Measurements from ENCODE around the gene PCDHGC4.

PCDHGC4 gene

DNA sequence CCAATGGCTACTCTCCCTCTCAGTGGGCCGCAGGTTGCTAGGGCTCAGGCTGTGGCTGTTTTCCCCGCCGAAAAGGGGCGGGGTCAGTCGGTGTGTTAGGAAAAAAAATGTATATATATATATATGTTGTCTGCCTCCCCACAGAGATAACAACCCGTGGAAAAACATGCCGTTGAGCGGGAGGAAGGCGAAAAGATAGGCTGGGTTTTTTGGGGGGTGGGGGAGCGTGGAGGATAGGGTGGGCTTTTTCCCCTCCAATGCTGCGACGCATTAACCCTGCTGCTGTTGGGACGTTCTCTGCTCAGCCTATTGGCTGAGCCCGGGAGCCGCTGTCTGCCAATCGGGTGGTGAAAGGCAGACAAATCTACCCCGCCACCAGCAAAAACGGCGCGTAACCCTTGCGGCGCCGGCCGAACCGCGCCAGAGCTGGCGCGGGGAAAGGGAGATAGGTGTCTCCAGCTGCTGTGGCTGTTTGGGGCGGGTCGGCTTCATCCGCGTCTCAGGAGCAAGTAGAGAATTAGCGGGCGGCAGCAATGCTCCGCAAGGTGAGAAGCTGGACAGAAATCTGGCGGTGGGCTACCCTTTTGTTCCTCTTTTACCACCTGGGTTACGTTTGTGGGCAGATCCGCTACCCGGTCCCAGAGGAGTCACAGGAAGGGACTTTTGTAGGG is at the start of gene PCDHGC4:
Gene PCDHGC4 (plus strand): TSS at position 390 of the 671 bp plus-strand sequence. CDS start 144 bp downstream, at position 534.
- no peak for DNase-seq (ENCODE audit: low spot score)

GRCh38 chr5:141437221-141437620 is 47.6 kb upstream of the PCDHGC4 start:
- no peak for DNase-seq (ENCODE audit: low spot score)

DNA sequence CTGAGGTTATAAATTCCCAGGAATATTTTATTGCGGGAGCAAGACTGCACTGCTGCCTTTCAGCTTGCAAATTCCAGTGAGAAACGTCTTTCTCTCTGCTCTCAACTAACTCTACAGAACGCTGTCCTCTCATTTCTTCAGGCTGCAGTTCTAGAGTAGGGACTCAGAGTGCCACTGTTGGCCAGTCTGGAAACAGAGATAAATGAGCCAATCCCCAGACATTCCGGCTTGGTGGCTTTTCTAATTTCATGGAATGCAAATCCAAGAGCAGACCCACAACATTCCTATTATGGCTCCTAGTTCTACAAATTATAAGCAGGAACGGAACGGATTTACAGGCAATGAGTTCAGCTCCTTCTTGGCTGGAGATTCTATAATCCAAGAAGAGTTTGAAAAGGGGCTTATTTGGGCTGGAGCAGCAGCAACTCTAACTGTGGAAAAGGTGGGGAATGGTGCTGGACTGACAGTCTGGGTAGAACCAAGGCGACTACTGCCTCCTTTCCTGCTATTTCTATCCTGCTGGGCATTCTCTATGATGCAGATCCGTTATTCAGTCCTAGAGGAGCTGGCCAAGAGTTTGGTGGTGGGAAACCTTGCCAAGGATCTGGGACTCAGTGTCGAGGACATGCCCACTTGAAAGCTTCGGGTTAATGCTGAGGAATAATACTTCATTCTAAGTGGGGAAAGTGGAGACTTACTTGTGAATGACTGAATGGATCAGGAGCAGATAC is 45.3 kb upstream of the PCDHGC4 start:
- peak; percentile 27 for DNase-seq (ENCODE audit: low spot score)

GRCh38 chr5:141440341-141440740 is 44.5 kb upstream of the PCDHGC4 start:
- no peak for DNase-seq (ENCODE audit: low spot score)

DNA sequence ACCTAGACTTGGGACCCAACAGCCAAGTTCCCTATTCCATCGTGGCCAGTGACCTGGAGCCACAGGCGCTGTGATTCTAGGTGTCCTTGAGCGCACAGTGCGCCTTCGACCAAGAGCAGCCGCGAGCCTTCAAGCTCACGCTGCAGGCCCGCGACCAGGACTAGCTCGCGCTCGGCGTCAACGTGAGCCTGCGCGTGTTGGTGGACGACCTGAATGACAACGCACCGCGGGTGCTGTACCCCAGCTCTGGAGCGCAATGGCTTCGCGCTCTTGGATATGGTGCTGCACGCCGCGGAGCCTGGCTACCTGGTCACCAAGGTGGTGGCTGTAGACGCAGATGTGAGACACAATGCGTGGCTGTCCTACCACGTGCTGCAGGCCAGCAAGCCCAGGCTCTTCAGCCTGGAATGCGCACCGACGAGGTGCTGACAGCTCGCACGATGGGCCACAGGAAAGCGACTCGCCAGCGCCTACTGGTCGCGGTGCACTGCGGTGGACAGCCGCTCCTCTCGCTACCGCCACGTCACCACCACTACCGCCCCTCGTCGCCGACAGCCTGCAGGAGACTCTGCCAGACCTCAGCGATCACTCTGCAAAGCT is 43.2 kb upstream of the PCDHGC4 start:
- no peak for DNase-seq (ENCODE audit: low spot score)

GRCh38 chr5:141465351-141465750 is 19.5 kb upstream of the PCDHGC4 start:
- DNase-seq (ENCODE audit: low spot score): no peak

DNA sequence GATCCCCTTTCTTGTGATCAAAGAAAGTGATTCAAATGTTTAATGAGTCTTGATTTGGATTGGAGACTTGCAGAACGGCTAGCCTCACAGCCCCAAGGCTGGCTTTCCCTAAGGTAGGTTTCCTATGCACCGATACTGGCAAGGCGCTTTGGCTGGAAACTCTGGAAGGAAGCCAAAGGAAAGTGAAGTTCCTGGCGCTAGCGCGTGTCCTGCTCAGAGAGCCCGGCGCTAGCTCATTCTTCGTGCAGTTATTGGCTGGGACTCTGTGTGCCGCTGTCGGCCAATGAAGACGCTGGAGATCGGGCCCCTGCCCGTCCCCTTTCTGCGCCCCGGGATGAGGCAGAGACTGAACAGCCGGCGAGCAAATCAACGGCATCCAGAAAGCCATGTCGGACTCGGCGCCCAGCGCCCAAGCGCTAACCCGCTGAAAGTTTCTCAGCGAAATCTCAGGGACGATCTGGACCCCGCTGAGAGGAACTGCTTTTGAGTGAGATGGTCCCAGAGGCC is 9.2 kb upstream of the PCDHGC4 start, which contains the start of gene PCDHGC3:
Gene PCDHGC3 (plus strand): TSS at position 342 of the 507 bp plus-strand sequence. CDS start 151 bp downstream, at position 493.
- peak; percentile 88 for DNase-seq (ENCODE audit: low spot score)

DNA sequence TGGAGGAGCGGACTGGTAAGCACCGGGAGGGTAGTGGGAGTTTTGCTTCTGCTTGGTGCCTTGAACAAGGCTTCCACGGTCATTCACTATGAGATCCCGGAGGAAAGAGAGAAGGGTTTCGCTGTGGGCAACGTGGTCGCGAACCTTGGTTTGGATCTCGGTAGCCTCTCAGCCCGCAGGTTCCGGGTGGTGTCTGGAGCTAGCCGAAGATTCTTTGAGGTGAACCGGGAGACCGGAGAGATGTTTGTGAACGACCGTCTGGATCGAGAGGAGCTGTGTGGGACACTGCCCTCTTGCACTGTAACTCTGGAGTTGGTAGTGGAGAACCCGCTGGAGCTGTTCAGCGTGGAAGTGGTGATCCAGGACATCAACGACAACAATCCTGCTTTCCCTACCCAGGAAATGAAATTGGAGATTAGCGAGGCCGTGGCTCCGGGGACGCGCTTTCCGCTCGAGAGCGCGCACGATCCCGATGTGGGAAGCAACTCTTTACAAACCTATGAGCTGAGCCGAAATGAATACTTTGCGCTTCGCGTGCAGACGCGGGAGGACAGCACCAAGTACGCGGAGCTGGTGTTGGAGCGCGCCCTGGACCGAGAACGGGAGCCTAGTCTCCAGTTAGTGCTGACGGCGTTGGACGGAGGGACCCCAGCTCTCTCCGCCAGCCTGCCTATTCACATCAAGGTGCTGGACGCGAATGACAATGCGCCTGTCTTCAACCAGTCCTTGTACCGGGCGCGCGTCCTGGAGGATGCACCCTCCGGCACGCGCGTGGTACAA is 8.5 kb upstream of the PCDHGC4 start:
- DNase-seq (ENCODE audit: low spot score): no peak

DNA sequence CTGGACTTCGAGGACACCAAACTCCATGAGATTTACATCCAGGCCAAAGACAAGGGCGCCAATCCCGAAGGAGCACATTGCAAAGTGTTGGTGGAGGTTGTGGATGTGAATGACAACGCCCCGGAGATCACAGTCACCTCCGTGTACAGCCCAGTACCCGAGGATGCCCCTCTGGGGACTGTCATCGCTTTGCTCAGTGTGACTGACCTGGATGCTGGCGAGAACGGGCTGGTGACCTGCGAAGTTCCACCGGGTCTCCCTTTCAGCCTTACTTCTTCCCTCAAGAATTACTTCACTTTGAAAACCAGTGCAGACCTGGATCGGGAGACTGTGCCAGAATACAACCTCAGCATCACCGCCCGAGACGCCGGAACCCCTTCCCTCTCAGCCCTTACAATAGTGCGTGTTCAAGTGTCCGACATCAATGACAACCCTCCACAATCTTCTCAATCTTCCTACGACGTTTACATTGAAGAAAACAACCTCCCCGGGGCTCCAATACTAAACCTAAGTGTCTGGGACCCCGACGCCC is 7.7 kb upstream of the PCDHGC4 start:
- DNase-seq (ENCODE audit: low spot score): no peak

GRCh38 chr5:141477815-141478214 is 7.0 kb upstream of the PCDHGC4 start:
- no peak for DNase-seq (ENCODE audit: low spot score)

DNA sequence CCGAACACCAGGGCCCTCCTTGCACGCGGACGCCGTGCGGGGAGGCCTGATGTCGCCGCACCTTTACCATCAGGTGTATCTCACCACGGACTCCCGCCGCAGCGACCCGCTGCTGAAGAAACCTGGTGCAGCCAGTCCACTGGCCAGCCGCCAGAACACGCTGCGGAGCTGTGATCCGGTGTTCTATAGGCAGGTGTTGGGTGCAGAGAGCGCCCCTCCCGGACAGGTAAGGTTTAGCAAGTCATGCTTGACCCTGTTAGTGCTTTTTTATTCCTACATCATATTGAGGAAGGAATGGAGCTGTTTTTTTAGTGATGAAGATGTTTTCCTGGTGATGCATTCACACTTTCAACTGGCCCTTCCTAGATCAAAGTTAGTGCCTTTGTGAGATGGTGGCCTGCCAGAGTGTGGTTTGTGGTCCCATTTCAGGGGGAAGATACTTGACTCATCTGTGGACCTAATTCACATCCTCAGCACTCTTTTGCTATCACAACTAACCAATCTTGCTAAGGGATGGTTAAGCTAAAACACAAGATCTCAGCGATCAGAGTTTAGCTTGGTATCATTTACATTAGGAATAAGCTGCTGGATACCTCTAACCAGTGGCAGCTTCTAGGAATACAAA is 6.4 kb upstream of the PCDHGC4 start:
- DNase-seq (ENCODE audit: low spot score): no peak

GRCh38 chr5:141479776-141480175 is 5.1 kb upstream of the PCDHGC4 start:
- DNase-seq (ENCODE audit: low spot score): no peak

DNA sequence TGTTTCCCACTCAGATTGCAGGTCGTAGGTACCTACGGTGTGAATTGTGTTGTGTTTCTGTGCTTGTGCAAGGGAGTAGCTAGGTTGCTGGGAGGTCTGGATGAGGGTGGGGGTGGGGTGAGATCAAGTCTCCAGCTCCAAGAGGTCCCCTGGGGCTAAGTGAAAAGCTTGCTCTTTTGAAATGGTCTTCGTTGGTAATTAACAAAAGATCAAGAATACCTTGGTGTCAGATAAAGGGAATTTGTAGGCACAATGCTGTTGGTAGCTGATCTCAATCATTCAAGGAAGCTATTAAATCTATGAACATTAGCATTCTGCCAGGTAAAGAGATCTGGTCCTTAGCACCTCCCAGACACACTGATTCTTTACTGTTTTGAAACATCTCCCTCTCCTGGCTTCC is 928 bp upstream of the PCDHGC4 start:
- DNase-seq (ENCODE audit: low spot score): no peak

DNA sequence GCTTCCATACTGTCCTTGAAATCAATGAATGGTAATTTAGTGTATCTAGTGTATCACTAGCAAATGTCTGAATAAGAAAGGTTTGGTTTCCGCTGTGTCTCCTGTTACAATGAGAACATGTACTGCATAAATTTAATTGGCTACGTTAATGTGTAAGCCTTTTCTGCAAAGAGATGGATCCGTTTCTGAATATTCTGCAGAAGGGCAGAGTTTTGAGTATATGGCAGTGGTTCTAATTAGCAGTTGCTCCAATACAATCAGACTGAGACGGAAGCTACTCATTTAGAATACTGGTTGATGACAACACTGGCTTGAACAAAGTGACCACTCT is 555 bp upstream of the PCDHGC4 start:
- no peak for DNase-seq (ENCODE audit: low spot score)

DNA sequence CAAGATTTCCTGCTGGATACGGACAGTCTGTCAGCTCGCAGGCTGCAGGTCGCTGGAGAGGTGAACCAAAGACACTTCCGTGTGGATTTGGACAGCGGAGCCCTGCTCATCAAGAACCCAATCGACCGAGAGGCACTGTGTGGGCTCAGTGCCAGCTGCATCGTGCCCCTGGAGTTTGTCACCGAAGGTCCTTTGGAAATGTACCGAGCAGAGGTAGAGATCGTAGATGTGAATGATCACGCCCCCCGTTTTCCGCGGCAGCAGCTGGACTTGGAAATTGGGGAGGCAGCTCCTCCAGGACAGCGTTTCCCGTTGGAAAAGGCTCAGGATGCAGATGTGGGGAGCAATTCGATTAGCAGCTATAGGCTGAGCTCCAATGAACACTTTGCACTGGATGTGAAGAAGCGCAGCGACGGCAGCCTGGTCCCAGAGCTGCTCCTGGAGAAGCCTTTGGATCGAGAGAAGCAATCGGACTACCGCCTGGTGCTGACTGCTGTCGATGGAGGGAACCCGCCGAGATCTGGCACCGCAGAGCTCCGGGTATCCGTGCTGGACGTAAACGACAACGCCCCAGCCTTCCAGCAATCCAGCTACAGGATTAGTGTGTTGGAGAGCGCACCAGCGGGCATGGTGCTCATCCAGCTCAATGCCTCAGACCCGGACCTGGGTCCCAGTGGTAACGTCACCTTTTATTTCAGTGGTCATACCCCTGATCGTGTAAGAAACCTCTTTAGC is 658 bp downstream of the PCDHGC4 start:
- DNase-seq (ENCODE audit: low spot score): no peak

DNA sequence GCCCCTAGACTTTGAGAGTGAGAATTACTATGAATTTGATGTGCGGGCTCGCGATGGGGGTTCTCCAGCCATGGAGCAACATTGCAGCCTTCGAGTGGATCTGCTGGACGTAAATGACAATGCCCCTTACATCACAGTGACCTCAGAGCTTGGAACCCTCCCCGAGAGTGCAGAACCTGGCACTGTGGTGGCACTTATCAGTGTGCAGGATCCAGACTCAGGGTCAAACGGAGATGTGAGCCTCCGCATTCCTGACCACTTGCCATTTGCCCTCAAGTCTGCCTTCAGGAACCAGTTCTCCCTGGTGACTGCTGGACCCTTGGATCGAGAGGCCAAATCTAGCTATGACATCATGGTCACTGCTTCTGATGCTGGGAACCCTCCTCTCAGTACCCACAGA is 1.3 kb downstream of the PCDHGC4 start:
- DNase-seq (ENCODE audit: low spot score): no peak

GRCh38 chr5:141487131-141487530 is 2.3 kb downstream of the PCDHGC4 start:
- no peak for DNase-seq (ENCODE audit: low spot score)

DNA sequence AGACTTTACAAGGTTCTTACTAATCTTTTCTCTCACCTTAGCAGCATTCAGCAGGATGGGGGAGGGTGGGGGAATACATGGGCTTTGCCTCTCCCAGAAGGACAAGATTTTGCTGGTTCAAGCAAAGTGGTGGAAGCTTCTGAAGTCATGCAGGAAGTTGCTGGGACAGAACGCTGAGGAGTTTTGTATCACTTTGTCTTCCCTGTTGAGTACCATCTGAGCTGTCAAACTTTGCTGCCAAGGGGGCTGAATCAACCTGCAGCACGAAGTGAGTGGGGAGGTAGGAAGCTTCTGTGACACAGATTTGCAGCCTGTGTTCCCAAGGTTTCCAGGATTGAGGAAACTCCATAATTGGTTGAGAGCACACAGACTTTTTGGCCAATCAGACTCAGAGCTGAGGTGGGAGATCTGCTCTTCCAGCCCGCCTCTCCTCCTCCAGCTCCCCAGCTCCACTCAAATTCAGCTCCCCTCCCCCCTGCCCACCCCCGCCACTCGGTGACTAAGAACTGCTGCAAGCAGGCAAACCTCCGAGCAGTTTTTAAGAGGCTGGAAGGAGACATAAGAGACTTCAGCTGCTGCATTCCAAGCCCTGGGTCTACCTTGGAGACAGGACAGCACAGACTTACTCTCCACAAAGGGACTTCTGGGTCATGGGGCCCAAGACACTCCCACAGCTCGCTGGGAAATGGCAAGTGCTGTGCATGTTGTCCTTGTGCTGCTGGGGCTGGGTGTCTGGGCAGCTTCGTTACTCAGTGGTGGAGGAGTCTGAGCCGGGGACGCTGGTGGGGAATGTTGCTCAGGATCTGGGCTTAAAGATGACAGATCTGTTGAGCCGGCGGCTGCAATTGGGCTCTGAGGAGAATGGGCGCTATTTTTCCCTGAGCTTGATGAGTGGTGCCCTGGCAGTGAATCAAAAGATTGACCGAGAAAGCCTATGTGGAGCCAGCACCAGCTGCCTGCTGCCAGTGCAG is 4.0 kb downstream of the PCDHGC4 start, which contains the start of gene PCDHGC5:
Gene PCDHGC5 (plus strand): TSS at position 491 of the 971 bp plus-strand sequence. CDS start 160 bp downstream, at position 651.
- no peak for DNase-seq (ENCODE audit: low spot score)

GRCh38 chr5:141489841-141490240 is 5.0 kb downstream of the PCDHGC4 start:
- DNase-seq (ENCODE audit: low spot score): no peak

Data from SW480 (cell line).